H1 (cell line): Measurements from ENCODE around the gene CNBP. TPM values are rescaled to one million over a fixed set of nuclear protein-coding genes. Genes with fewer than 3 reads are reported as not detected.

Experiments used
- CTCF ChIA-PET: fragments of 300-600 bp; sonication (Branson Sonifier 250); formaldehyde crosslinking; loops from one replicate; lab custom pipeline; 2021; ENCODE audit not compliant: partially characterized antibody; lab: Charles Lee
- POLR2A ChIA-PET: fragments of 300-600 bp; sonication (Branson Sonifier 250); formaldehyde crosslinking; loops from one replicate; lab custom pipeline; 2021; ENCODE audit warnings: inconsistent platforms; ENCODE audit not compliant: partially characterized antibody; lab: Charles Lee
- DNase-seq, 2 experiments: peaks; one replicate each; pipeline versions ENCODE4 v3.0.0 to v3.0.0-alpha.2; 2010 to 2022; ENCODE audit warnings: low spot score in 2 of 2, low read depth in 1 of 2, mixed read lengths in 1 of 2
- FAIRE-seq: peaks from 2 replicates; lab custom pipeline; 2011; peaks lifted over from hg19 to GRCh38; lab: Jason Lieb, UNC
- H2AFZ ChIP-seq: 2 replicates; pipeline ENCODE4 v1.8.1; 2012; ENCODE audit warnings: low read length, inconsistent platforms
- H2AK5ac ChIP-seq: 2 replicates; pipeline ENCODE4 v1.6.1; 2013; ENCODE audit warnings: low read depth, low read length
- H2BK120ac ChIP-seq: replicated peaks from 2 replicates; pipeline ENCODE3; 2013; ENCODE audit warnings: low read depth, low read length, inconsistent platforms
- H2BK12ac ChIP-seq: 2 replicates; pipeline ENCODE4 v1.6.1; 2013; ENCODE audit warnings: low read depth, low read length
- H2BK15ac ChIP-seq: 2 replicates; pipeline ENCODE4 v1.6.1; 2013; ENCODE audit warnings: low read length
- H2BK20ac ChIP-seq: 2 replicates; pipeline ENCODE4 v1.6.1; 2013; ENCODE audit warnings: low read length
- H2BK5ac ChIP-seq: 2 replicates; pipeline ENCODE4 v1.6.1; 2013; ENCODE audit warnings: low read depth, low read length
- H3K14ac ChIP-seq: 2 replicates; pipeline ENCODE4 v1.6.1; 2013; ENCODE audit warnings: inconsistent platforms; ENCODE audit not compliant: insufficient read length
- H3K18ac ChIP-seq: 2 replicates; pipeline ENCODE4 v1.6.1; 2013; ENCODE audit warnings: low read length; ENCODE audit errors: extremely low read depth
- H3K23ac ChIP-seq: 2 replicates; pipeline ENCODE4 v1.6.1; 2013; ENCODE audit warnings: inconsistent platforms; ENCODE audit not compliant: insufficient read length
- H3K23me2 ChIP-seq: 2 replicates; pipeline ENCODE4 v1.6.1; 2013; ENCODE audit warnings: low read depth, low read length
- H3K27ac ChIP-seq: 2 replicates; pipeline ENCODE4 v1.6.1; 2011; ENCODE audit warnings: low read depth, low read length, inconsistent platforms
- H3K27me3 ChIP-seq, 4 experiments: replicated peaks in 1 of 4; 1 replicate in 1 of 4; 2 replicates in 3 of 4; pipeline versions ENCODE4 v1.6.1 to v1.8.1; 2011 to 2013; ENCODE audit warnings: low read length in 3 of 4, mild to moderate bottlenecking in 3 of 4, inconsistent platforms in 2 of 4, mixed read lengths in 2 of 4, moderate library complexity in 1 of 4; ENCODE audit not compliant: control insufficient read depth in 3 of 4, insufficient read depth in 3 of 4; ENCODE audit errors: extremely low read depth in 1 of 4
- H3K36me3 ChIP-seq, 4 experiments: 2 replicates each; pipeline versions ENCODE4 v1.6.1 to v1.8.1; 2011 to 2013; ENCODE audit warnings: mild to moderate bottlenecking in 4 of 4, low read length in 3 of 4, moderate library complexity in 2 of 4, control low read depth in 1 of 4, inconsistent platforms in 1 of 4; ENCODE audit not compliant: insufficient read depth in 4 of 4, control insufficient read depth in 2 of 4
- H3K4ac ChIP-seq: replicated peaks from 2 replicates; pipeline ENCODE3; 2013; ENCODE audit warnings: low read length, low read depth, mixed read lengths, inconsistent platforms; ENCODE audit not compliant: insufficient read length
- H3K4me1 ChIP-seq, 4 experiments: replicated peaks in 1 of 4; 1 replicate in 1 of 4; 2 replicates in 3 of 4; pipeline versions ENCODE4 v1.6.1 to v1.8.1; 2011 to 2013; ENCODE audit warnings: low read length in 3 of 4, inconsistent platforms in 2 of 4, mixed read lengths in 1 of 4; ENCODE audit not compliant: insufficient read depth in 4 of 4, control insufficient read depth in 3 of 4
- H3K4me2 ChIP-seq, 2 experiments: 2 replicates each; pipeline versions ENCODE4 v1.6.1 to v1.8.1; 2011 to 2013; ENCODE audit warnings: low read depth in 2 of 2, low read length in 2 of 2, control low read depth in 1 of 2, inconsistent platforms in 1 of 2, mild to moderate bottlenecking in 1 of 2; ENCODE audit not compliant: insufficient read depth in 1 of 2
- H3K4me3 ChIP-seq, 4 experiments: fragments of 200-600, 300-600 bp in 1 of 4; sonication (generic), shearing (Covaris generic), sonication (Bioruptor Twin) in 1 of 4; 2 replicates each; pipeline versions ENCODE4 v1.5.1 to v1.8.1; 2011 to 2016; ENCODE audit warnings: low read length in 4 of 4, low read depth in 3 of 4, control low read depth in 2 of 4, inconsistent platforms in 2 of 4, mild to moderate bottlenecking in 2 of 4, mixed read lengths in 1 of 4, moderate library complexity in 1 of 4; ENCODE audit not compliant: insufficient read depth in 2 of 4; ENCODE audit errors: extremely low read depth in 1 of 4
- H3K56ac ChIP-seq: replicated peaks from 2 replicates; pipeline ENCODE3; 2013; ENCODE audit warnings: low read depth, mild to moderate bottlenecking, mixed read lengths, low read length, inconsistent platforms; ENCODE audit not compliant: insufficient read length
- H3K79me1 ChIP-seq: 2 replicates; pipeline ENCODE4 v1.6.1; 2013; ENCODE audit warnings: low read depth, low read length, control low read depth
- H3K79me2 ChIP-seq, 2 experiments: 2 replicates each; pipeline versions ENCODE4 v1.6.1 to v1.8.1; 2012 to 2013; ENCODE audit warnings: low read length in 2 of 2, mild to moderate bottlenecking in 2 of 2, inconsistent platforms in 1 of 2; ENCODE audit not compliant: insufficient read depth in 2 of 2, control insufficient read depth in 1 of 2
- H3K9ac ChIP-seq, 4 experiments: replicated peaks in 1 of 4; 1 replicate in 1 of 4; 2 replicates in 3 of 4; pipeline versions ENCODE4 v1.6.1 to v1.8.1; 2011 to 2013; ENCODE audit warnings: low read depth in 3 of 4, low read length in 3 of 4, control low read depth in 2 of 4, mild to moderate bottlenecking in 2 of 4, moderate library complexity in 2 of 4, inconsistent platforms in 1 of 4; ENCODE audit errors: extremely low read depth in 1 of 4
- H3K9me3 ChIP-seq, 2 experiments: 2 replicates each; pipeline versions ENCODE4 v1.6.1 to v1.8.1; 2012 to 2013; ENCODE audit warnings: mild to moderate bottlenecking in 2 of 2, moderate library complexity in 2 of 2, control low read depth in 1 of 2, inconsistent platforms in 1 of 2, low read depth in 1 of 2, low read length in 1 of 2, mixed read lengths in 1 of 2; ENCODE audit not compliant: insufficient read depth in 2 of 2
- H4K20me1 ChIP-seq, 2 experiments: replicated peaks in 1 of 2; 2 replicates each; pipeline versions ENCODE3 to v1.8.1; 2011 to 2013; ENCODE audit warnings: inconsistent platforms in 2 of 2, low read length in 2 of 2, mild to moderate bottlenecking in 1 of 2; ENCODE audit not compliant: insufficient read depth in 2 of 2, control insufficient read depth in 1 of 2
- H4K5ac ChIP-seq: 2 replicates; pipeline ENCODE4 v1.6.1; 2013; ENCODE audit warnings: low read length, low read depth, mixed read lengths, inconsistent platforms; ENCODE audit not compliant: insufficient read length
- H4K8ac ChIP-seq: 2 replicates; pipeline ENCODE4 v1.8.0; 2013; ENCODE audit warnings: mild to moderate bottlenecking, moderate library complexity, low read length, inconsistent platforms; ENCODE audit not compliant: insufficient read depth; ENCODE audit errors: extremely low read depth
- H4K91ac ChIP-seq: replicated peaks from 2 replicates; pipeline ENCODE3; 2013; ENCODE audit warnings: low read length, mixed read lengths, inconsistent platforms; ENCODE audit not compliant: insufficient read length
- CBX5 ChIP-seq: fragments of 300-800, 300-1000 bp; sonication (generic); IDR thresholded peaks from 2 replicates; pipeline ENCODE4 v1.7.1; 2016; ENCODE audit warnings: antibody characterized with exemption, low read length, low read depth
- CHD1 ChIP-seq: IDR thresholded peaks from 2 replicates; pipeline ENCODE4 v1.6.1; 2012; ENCODE audit warnings: low read depth, low read length, improper control_type of control experiment
- EZH2 ChIP-seq: fragments of 200-600 bp; sonication (generic); IDR thresholded peaks from 2 replicates; pipeline ENCODE4 v1.7.1; 2012; ENCODE audit warnings: low read depth, mild to moderate bottlenecking, moderate library complexity, low read length, inconsistent platforms; ENCODE audit not compliant: severe bottlenecking
- FOSL1 ChIP-seq: IDR thresholded peaks from 2 replicates; pipeline ENCODE4 v1.6.1; 2011; ENCODE audit warnings: mild to moderate bottlenecking, low read depth, low read length, moderate library complexity; ENCODE audit not compliant: insufficient read depth
- GABPA ChIP-seq: IDR thresholded peaks from 2 replicates; pipeline ENCODE4 v1.6.1; 2011; ENCODE audit warnings: mild to moderate bottlenecking, low read length, moderate library complexity, borderline replicate concordance; ENCODE audit not compliant: insufficient read depth
- JUN ChIP-seq: IDR thresholded peaks from 2 replicates; pipeline ENCODE4 v1.6.1; 2011; ENCODE audit warnings: low read depth, mild to moderate bottlenecking, improper control_type of control experiment, low read length
- JUND ChIP-seq: IDR thresholded peaks from 2 replicates; pipeline ENCODE4 v1.6.1; 2011; ENCODE audit warnings: mild to moderate bottlenecking, improper control_type of control experiment, low read length
- POLR2A ChIP-seq, 2 experiments: IDR thresholded peaks; 1 replicate in 1 of 2; 2 replicates in 1 of 2; pipeline ENCODE4 v1.6.1; 2011; ENCODE audit warnings: low read depth in 2 of 2, low read length in 2 of 2, mild to moderate bottlenecking in 2 of 2; ENCODE audit errors: control extremely low read depth in 1 of 2
- POU5F1 ChIP-seq: IDR thresholded peaks from 2 replicates; pipeline ENCODE4 v1.6.1; 2011; ENCODE audit warnings: low read depth, mild to moderate bottlenecking, low read length, moderate library complexity
- RBBP5 ChIP-seq: IDR thresholded peaks from 2 replicates; pipeline ENCODE4 v1.7.1; 2012; ENCODE audit warnings: low read depth, mild to moderate bottlenecking, inconsistent platforms, low read length, moderate library complexity, borderline replicate concordance
- RNF2 ChIP-seq: fragments of 200-900, 300-1000 bp; sonication (generic); IDR thresholded peaks from 2 replicates; pipeline ENCODE4 v1.7.1; 2016; ENCODE audit warnings: borderline replicate concordance, low read depth, mild to moderate bottlenecking, antibody characterized with exemption, low read length; ENCODE audit not compliant: poor library complexity, severe bottlenecking; ENCODE audit errors: missing control alignments
- SIRT6 ChIP-seq: IDR thresholded peaks from one replicate; pipeline ENCODE4 v1.7.1; 2012; ENCODE audit warnings: low read length, inconsistent platforms
- SP1 ChIP-seq: IDR thresholded peaks from 2 replicates; pipeline ENCODE4 v1.6.1; 2011; ENCODE audit warnings: low read depth, low read length
- SP2 ChIP-seq: IDR thresholded peaks from 2 replicates; pipeline ENCODE4 v1.6.1; 2012; ENCODE audit warnings: mild to moderate bottlenecking, low read length, inconsistent platforms
- TEAD4 ChIP-seq: IDR thresholded peaks from 2 replicates; pipeline ENCODE4 v1.6.1; 2012; ENCODE audit warnings: low read depth, low read length, inconsistent platforms, mixed read lengths
- YY1 ChIP-seq: IDR thresholded peaks from 2 replicates; pipeline ENCODE4 v1.6.1; 2011; ENCODE audit warnings: low read depth, mild to moderate bottlenecking, low read length
- WGBS, 2 experiments: shearing (Covaris generic) in 1 of 2; methylation state at CpG; one replicate each; pipeline versions ENCODE4 v1.1.6 to v1.1.7; 2013 to 2015; ENCODE audit warnings: low lambda C conversion rate in 2 of 2, mixed read lengths in 2 of 2, inconsistent platforms in 1 of 2, low coverage in 1 of 2, missing lambda C conversion rate in 1 of 2; ENCODE audit not compliant: insufficient replicate concordance in 2 of 2, insufficient coverage in 1 of 2, insufficient read length in 1 of 2; ENCODE audit errors: extremely low coverage in 1 of 2, missing lambda C conversion rate in 1 of 2; 5-methylcytosine and 5-hydroxymethylcytosine counted together
- polyA plus RNA-seq, 7 experiments: library from polyadenylated mRNA; depleted of rRNA in 3 of 7; stranded (reverse) in 5 of 7; unstranded in 2 of 7; fragments of >200 nt in 5 of 7; fragments of 200-250 nt in 2 of 7; gene quantifications; 1 replicate in 5 of 7; 2 replicates in 1 of 7; 4 replicates in 1 of 7; pipeline versions ENCODE4 v1.2.1 to v1.2.3, GENCODE V29; 2011 to 2013; ENCODE audit warnings: missing spikeins in 2 of 7, mixed read lengths in 2 of 7
- total RNA-seq: library from RNA; stranded (reverse); fragmentation: NEBNext Ultra II Directional; extraction: Animal tissue kit (Norgen Biotek cat#: 25700); gene quantifications from 2 replicates; pipeline ENCODE4 v1.2.1, GENCODE V29; 2021

Gene CNBP
- total and polyA plus RNA-seq, 2 of the 8 experiments (the other 6 are each of a cell fraction or from before 2014, with no cell fraction given), result 315 to 371 TPM

- H2AFZ ChIP-seq, result no peak overlapping the region
- POLR2A ChIA-PET, result interaction anchor here (1.1 kb wide), 1 partner anchor 23 kb away, joined by 3 read pairs; the partner anchor contains the start of gene CNBP
- no peak overlapping the region for H3K9ac ChIP-seq
- TF ChIP-seq JUN, result no peak
- no peak for TF ChIP-seq JUND
- no peak for TF ChIP-seq FOSL1
- TF ChIP-seq YY1, result no peak
- no peak for TF ChIP-seq TEAD4
- TF ChIP-seq SIRT6, result no peak
- TF ChIP-seq RNF2, result no peak
- no peak for TF ChIP-seq RBBP5
- no peak for TF ChIP-seq CHD1
- no peak for TF ChIP-seq EZH2
- TF ChIP-seq SP1, result no peak
- no peak for TF ChIP-seq SP2
- no peak for TF ChIP-seq POLR2A (IDR thresholded peaks at IDR 0.05; ENCODE audit: control extremely low read depth in 1 of 2, low read depth in 2 of 2, low read length in 2 of 2)
- no peak for TF ChIP-seq CBX5
- TF ChIP-seq GABPA, result no peak
- no peak for TF ChIP-seq POU5F1
Measured at GRCh38 chr3:129207479-129207878, 23.8 kb upstream of the CNBP start.

More at GRCh38 chr3:129207479-129207878, 23.8 kb upstream of the CNBP start:
- H4K5ac ChIP-seq, result no peak overlapping the region
- no peak overlapping the region for H4K91ac ChIP-seq
- no peak overlapping the region for H2BK120ac ChIP-seq
- no peak overlapping the region for H3K14ac ChIP-seq
- no peak overlapping the region for H3K4ac ChIP-seq
- no peak overlapping the region for H2BK15ac ChIP-seq
- H3K4me3 ChIP-seq, result no peak overlapping the region
- no peak overlapping the region for H2AK5ac ChIP-seq
- H3K27ac ChIP-seq, result no peak overlapping the region
- no peak for FAIRE-seq
- H2BK20ac ChIP-seq, result no peak overlapping the region
- no peaks in the 10 kb centered on the region for H3K79me2 ChIP-seq
- WGBS, 2 experiments, result 89% methylated on average over 4 of the region's 4 CpGs; no CpG with 5 or more reads in 1 of the 2 experiments
- CTCF ChIA-PET, result interaction anchor here (1.0 to 1.8 kb wide), 4 partner anchors 11 to 154 kb away, joined by 3 to 5 read pairs (median 4); no protein-coding TSS in a partner anchor
- no peak overlapping the region for H3K56ac ChIP-seq
- H4K20me1 ChIP-seq, result no peaks in the 10 kb centered on the region
- H3K27me3 ChIP-seq, result no peaks in the 10 kb centered on the region
- no peak overlapping the region for H3K18ac ChIP-seq
- H3K9me3 ChIP-seq, result no peaks in the 10 kb centered on the region
- H4K8ac ChIP-seq, result no peak overlapping the region
- no peaks in the 10 kb centered on the region for H3K36me3 ChIP-seq
- H2BK5ac ChIP-seq, result no peak overlapping the region
- no peak overlapping the region for H3K23ac ChIP-seq
- DNase-seq, result no peak
- H3K23me2 ChIP-seq, result no peaks in the 10 kb centered on the region
- H2BK12ac ChIP-seq, result no peak overlapping the region
- no peaks in the 10 kb centered on the region for H3K79me1 ChIP-seq
- H3K4me1 ChIP-seq, result no peaks in the 10 kb centered on the region
- no peak overlapping the region for H3K4me2 ChIP-seq
